Keratinocyte (primary cell): ENCODE measurements around the gene CPLX3.

Experiments
- EZH2 ChIP-seq: IDR thresholded peaks from one replicate; pipeline ENCODE4 v1.6.1; 2012; ENCODE audit warnings: inconsistent platforms, mild to moderate bottlenecking, low read length, moderate library complexity
- TF ChIP-seq, protein P1 (sequence below), 3 experiments: IDR thresholded peaks in 1 of 3; conservative IDR thresholded peaks in 1 of 3; optimal IDR thresholded peaks in 1 of 3; 2 replicates in 2 of 3; 3 replicates in 1 of 3; pipeline versions ENCODE3 to v1.5.1; 2011; ENCODE audit warnings: low read length in 3 of 3, mild to moderate bottlenecking in 3 of 3, moderate library complexity in 2 of 3, control low read depth in 1 of 3, inconsistent platforms in 1 of 3; ENCODE audit not compliant: insufficient read depth in 2 of 3; ENCODE audit errors: extremely low read depth in 1 of 3

DNA sequence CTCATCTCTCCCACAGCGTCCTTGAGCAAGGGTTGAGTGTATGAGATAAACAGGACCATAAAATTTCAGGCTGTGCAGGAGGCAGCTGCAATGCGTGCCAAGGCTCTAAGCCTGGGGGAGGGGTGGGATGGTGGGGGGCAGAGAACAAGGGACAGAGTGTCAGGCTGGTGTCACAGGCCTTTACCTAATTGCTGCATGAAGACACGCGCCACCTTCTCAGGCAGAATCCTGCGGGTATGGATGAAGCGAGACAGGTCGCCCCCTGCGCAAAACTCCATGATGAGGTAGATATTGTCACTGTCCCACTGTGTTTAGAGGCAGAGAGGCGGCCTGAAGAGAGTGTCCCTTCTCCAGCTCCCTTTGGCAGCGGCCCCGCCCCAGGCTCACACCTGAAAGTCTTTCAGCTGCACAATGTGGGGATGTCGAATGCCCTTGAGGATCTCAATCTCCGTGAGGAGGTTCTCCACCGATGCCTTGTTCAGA is 15.5 kb downstream of the CPLX3 start:
- TF ChIP-seq, protein P1, sequence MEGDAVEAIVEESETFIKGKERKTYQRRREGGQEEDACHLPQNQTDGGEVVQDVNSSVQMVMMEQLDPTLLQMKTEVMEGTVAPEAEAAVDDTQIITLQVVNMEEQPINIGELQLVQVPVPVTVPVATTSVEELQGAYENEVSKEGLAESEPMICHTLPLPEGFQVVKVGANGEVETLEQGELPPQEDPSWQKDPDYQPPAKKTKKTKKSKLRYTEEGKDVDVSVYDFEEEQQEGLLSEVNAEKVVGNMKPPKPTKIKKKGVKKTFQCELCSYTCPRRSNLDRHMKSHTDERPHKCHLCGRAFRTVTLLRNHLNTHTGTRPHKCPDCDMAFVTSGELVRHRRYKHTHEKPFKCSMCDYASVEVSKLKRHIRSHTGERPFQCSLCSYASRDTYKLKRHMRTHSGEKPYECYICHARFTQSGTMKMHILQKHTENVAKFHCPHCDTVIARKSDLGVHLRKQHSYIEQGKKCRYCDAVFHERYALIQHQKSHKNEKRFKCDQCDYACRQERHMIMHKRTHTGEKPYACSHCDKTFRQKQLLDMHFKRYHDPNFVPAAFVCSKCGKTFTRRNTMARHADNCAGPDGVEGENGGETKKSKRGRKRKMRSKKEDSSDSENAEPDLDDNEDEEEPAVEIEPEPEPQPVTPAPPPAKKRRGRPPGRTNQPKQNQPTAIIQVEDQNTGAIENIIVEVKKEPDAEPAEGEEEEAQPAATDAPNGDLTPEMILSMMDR (optimal IDR thresholded peaks at IDR 0.05 in 1 of 3, IDR thresholded peaks at IDR 0.05 in 1 of 3, conservative IDR thresholded peaks at IDR 0.05 in 1 of 3; ENCODE audit: extremely low read depth in 1 of 3, insufficient read depth in 2 of 3, low read length in 3 of 3) = no peak
- no peak for TF ChIP-seq EZH2
